Testis (tissue), 2 donors: Measurements from ENCODE around the gene SPECC1L.

Experiments
- POLR2A ChIP-seq: fragments of 450-650 bp; IDR thresholded peaks from one replicate; pipeline ENCODE4 v1.6.1; 2017; ENCODE audit warnings: antibody characterized with exemption, mild to moderate bottlenecking, moderate library complexity
- TF ChIP-seq, protein P1 (sequence below), 3 experiments: fragments of 450-650 bp in 2 of 3; fragments of 200-600 bp in 1 of 3; sonication (generic) in 1 of 3; IDR thresholded peaks; one replicate each; pipeline ENCODE4 v1.5.1; 2016 to 2019; ENCODE audit warnings: antibody characterized with exemption in 3 of 3, mild to moderate bottlenecking in 2 of 3, moderate library complexity in 1 of 3

DNA sequence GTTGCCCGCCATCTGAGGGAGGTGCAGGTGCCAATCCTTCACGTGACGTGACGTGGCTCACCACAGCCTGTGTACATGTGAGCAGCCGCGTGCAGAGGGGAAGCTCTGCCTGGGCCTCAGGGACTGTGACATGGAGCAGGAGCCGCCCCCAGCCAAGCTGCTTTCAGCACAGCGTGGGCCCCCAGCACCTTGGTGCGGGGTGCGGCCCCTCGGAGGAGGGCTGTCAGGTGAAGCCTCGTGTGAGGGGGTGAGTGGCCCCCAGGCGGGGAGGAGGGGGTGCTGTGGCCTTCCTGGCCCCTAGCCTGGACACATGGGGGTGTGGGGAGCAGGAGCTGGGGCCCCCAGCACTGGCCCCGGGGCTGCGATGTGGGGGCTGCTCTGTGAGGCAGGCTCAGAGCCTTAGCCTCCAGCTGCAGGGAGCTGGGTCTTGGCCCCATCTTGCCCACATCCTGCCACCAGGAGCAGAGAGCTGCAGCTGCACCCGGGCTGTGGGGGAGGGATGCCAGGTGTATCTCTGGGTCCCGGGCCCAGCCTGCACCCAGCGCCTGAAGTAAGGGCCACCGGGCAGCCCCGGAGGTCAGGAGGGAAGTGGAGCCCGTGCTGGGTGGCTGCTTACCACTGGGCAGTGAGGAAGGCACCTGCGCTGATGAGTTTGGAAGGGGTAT lies 157.0 kb downstream of the SPECC1L start, which contains the start of gene ADORA2A:
- TF ChIP-seq, protein P1, sequence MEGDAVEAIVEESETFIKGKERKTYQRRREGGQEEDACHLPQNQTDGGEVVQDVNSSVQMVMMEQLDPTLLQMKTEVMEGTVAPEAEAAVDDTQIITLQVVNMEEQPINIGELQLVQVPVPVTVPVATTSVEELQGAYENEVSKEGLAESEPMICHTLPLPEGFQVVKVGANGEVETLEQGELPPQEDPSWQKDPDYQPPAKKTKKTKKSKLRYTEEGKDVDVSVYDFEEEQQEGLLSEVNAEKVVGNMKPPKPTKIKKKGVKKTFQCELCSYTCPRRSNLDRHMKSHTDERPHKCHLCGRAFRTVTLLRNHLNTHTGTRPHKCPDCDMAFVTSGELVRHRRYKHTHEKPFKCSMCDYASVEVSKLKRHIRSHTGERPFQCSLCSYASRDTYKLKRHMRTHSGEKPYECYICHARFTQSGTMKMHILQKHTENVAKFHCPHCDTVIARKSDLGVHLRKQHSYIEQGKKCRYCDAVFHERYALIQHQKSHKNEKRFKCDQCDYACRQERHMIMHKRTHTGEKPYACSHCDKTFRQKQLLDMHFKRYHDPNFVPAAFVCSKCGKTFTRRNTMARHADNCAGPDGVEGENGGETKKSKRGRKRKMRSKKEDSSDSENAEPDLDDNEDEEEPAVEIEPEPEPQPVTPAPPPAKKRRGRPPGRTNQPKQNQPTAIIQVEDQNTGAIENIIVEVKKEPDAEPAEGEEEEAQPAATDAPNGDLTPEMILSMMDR (IDR thresholded peaks at IDR 0.05) = no peak
- no peak for TF ChIP-seq POLR2A
